ENCODE measurements around the gene KLF13. TPM values are rescaled to one million over a fixed set of nuclear protein-coding genes. Genes with fewer than 3 reads are reported as not detected.
A peak's percentile ranks its signal among the peaks of the same experiment; 100 is the strongest.

The KLF13 gene
- total RNA-seq, 2 donors from 2014 or later = 68.9 to 92.3 TPM

GRCh38 chr15:31325595-31326155, 960 bp upstream of the KLF13 start:
- DNase-seq = peak; percentile 77
- H3K36me3 ChIP-seq = no peaks in the 10 kb centered on the region
- H3K4me3 ChIP-seq = peak overlapping the region; percentile 88
- no peaks in the 10 kb centered on the region for H3K9me3 ChIP-seq
- peaks cover 7% of the 10 kb centered on the region for H3K4me1 ChIP-seq
- intact Hi-C loops (cut with DNase I) = loop anchor here (5.0 to 10.0 kb wide), 3 partner anchors 51 to 159 kb away; no protein-coding TSS in a partner anchor
- peak overlapping the region; percentile 100 for H3K27ac ChIP-seq
- no peak for TF ChIP-seq CTCF (IDR thresholded peaks at IDR 0.05)
- H3K9ac ChIP-seq (ENCODE audit: low read depth in 2 of 2, low read length in 2 of 2) = peak overlapping the region; percentile 88 to 100
- no peaks in the 10 kb centered on the region for H3K27me3 ChIP-seq

GRCh38 chr15:31326875-31327668, 437 bp downstream of the KLF13 start:
- Histone ChIP-seq H3K4me3 (peak overlapping the region; percentile 88), H3K4me1 (peaks cover 16% of the 10 kb centered on the region), H3K36me3 (no peaks in the 10 kb centered on the region), H3K9ac (ENCODE audit: low read depth in 2 of 2, low read length in 2 of 2) (peak overlapping the region; percentile 46 to 96), H3K27ac (peak overlapping the region; percentile 100), H3K9me3 (no peaks in the 10 kb centered on the region), H3K27me3 (no peaks in the 10 kb centered on the region)
- intact Hi-C loops (cut with DNase I) = loop anchor here (5.0 to 10.0 kb wide), 3 partner anchors 52 to 158 kb away; no protein-coding TSS in a partner anchor
- TF ChIP-seq CTCF (IDR thresholded peaks at IDR 0.05) = no peak
- DNase-seq = peak; percentile 60

- H3K9ac ChIP-seq (ENCODE audit: low read depth in 2 of 2, low read length in 2 of 2) = peak overlapping the region; percentile 96
- TF ChIP-seq CTCF (IDR thresholded peaks at IDR 0.05) = no peak
- no peaks in the 10 kb centered on the region for H3K36me3 ChIP-seq
- no peaks in the 10 kb centered on the region for H3K27me3 ChIP-seq
- intact Hi-C loops (cut with DNase I) = loop anchor here (5.0 to 10.0 kb wide), 3 partner anchors 53 to 157 kb away; no protein-coding TSS in a partner anchor
- peak; percentile 80 for DNase-seq
- H3K9me3 ChIP-seq = no peaks in the 10 kb centered on the region
- peaks cover 16% of the 10 kb centered on the region for H3K4me1 ChIP-seq
- peak overlapping the region; percentile 100 for H3K27ac ChIP-seq
- H3K4me3 ChIP-seq = peak overlapping the region; percentile 88
Observed at GRCh38 chr15:31327669-31328427, 1.2 kb downstream of the KLF13 start.

GRCh38 chr15:31328428-31328968, 1.9 kb downstream of the KLF13 start:
- H3K4me3 ChIP-seq = peak overlapping the region; percentile 88
- H3K27me3 ChIP-seq = no peaks in the 10 kb centered on the region
- H3K9ac ChIP-seq (ENCODE audit: low read depth in 2 of 2, low read length in 2 of 2) = peak overlapping the region; percentile 96
- peak overlapping the region; percentile 100 for H3K27ac ChIP-seq
- peaks cover 16% of the 10 kb centered on the region for H3K4me1 ChIP-seq
- no peaks in the 10 kb centered on the region for H3K9me3 ChIP-seq
- TF ChIP-seq CTCF (IDR thresholded peaks at IDR 0.05) = no peak
- peak; percentile 47 for DNase-seq
- intact Hi-C loops (cut with DNase I) = loop anchor here (5.0 to 10.0 kb wide), 3 partner anchors 54 to 156 kb away; no protein-coding TSS in a partner anchor
- no peaks in the 10 kb centered on the region for H3K36me3 ChIP-seq
